SH-SY5Y (cell line): ENCODE results near the gene PLXDC1.

Experiments
- GATA2 ChIP-seq: IDR thresholded peaks from 2 replicates; pipeline ENCODE4 v1.6.1; 2011; ENCODE audit warnings: mild to moderate bottlenecking, low read depth, low read length
- GATA3 ChIP-seq: IDR thresholded peaks from 2 replicates; pipeline ENCODE4 v1.6.1; 2011; ENCODE audit warnings: low read depth, mild to moderate bottlenecking, low read length, moderate library complexity

DNA sequence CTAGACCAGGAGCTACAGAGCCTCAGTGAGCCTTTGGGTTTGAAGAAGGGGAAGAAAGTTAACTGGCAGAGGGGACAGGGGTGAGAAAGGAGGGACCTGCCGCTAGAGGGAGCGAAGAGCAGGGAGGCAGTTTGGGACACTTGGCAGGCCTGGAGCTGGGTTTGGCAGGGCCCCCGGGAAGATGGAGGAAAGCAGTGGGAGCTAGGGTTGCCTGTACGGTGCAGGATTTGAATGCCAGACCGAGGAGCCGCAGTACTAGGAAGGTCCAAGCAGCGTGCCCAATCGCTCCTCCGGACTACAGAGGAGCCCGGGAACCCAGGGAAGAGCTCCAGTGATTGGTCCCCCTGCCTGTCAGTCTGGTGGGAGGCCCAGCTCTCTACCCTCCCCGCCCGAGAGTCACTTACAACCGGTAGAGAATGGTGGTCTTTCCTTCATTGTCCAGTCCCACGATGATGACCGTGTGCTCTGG lies 13.3 kb upstream of the PLXDC1 start:
- TF ChIP-seq GATA3: no peak
- no peak for TF ChIP-seq GATA2
